Mucosa of rectum (tissue), 2 donors: ENCODE measurements around the gene DENND5A.
"Not testable (repeated sequence)": the region's sequence is repeated elsewhere in the genome, so short reads cannot be mapped to it uniquely, and the experiment has no call there.

Source experiments
- H3K27ac ChIP-seq, 2 donors: one replicate each; pipeline ENCODE4 v1.7.0; 2013; ENCODE audit warnings: inconsistent platforms in 2 of 2, low read depth in 2 of 2, low read length in 2 of 2
- H3K27me3 ChIP-seq, 2 donors: one replicate each; pipeline ENCODE4 v1.7.0; 2013; ENCODE audit warnings: low read length in 2 of 2; ENCODE audit not compliant: control insufficient read depth in 2 of 2, insufficient read depth in 2 of 2
- H3K36me3 ChIP-seq, 2 donors: one replicate each; pipeline ENCODE4 v1.7.0; 2013; ENCODE audit warnings: low read length in 2 of 2; ENCODE audit not compliant: control insufficient read depth in 2 of 2, insufficient read depth in 2 of 2
- H3K4me1 ChIP-seq, 2 donors: one replicate each; pipeline ENCODE4 v1.7.0; 2013; ENCODE audit warnings: low read length in 2 of 2, mild to moderate bottlenecking in 1 of 2; ENCODE audit not compliant: control insufficient read depth in 2 of 2, insufficient read depth in 2 of 2
- H3K4me3 ChIP-seq, 2 donors: one replicate each; pipeline ENCODE4 v1.7.0; 2013; ENCODE audit warnings: low read length in 2 of 2
- H3K9ac ChIP-seq, 2 donors: one replicate each; pipeline ENCODE4 v1.7.0; 2013; ENCODE audit warnings: low read length in 2 of 2, low read depth in 1 of 2, mild to moderate bottlenecking in 1 of 2
- H3K9me3 ChIP-seq, 2 donors: one replicate each; pipeline ENCODE4 v1.7.0; 2013; ENCODE audit warnings: low read length in 2 of 2; ENCODE audit not compliant: control insufficient read depth in 2 of 2
- donor health status: healthy.
- donor health status: Normal muscosa, but diverticular disease.

DENND5A gene

GRCh38 chr11:9214765-9215164, 50.4 kb downstream of the DENND5A start:
- Histone ChIP-seq H3K4me1 (peaks cover 0 to 4% of the 10 kb centered on the region in 2 donors), H3K4me3 (no peak overlapping the region), H3K36me3 (no peaks in the 10 kb centered on the region), H3K27ac (no peak overlapping the region), H3K9me3 (no peaks in the 10 kb centered on the region), H3K27me3 (no peaks in the 10 kb centered on the region), H3K9ac (no peak overlapping the region)

GRCh38 chr11:9211322-9211721, 53.8 kb downstream of the DENND5A start:
- no peaks in the 10 kb centered on the region for H3K9me3 ChIP-seq
- H3K27ac ChIP-seq = no peak overlapping the region
- H3K9ac ChIP-seq = no peak overlapping the region
- no peaks in the 10 kb centered on the region for H3K36me3 ChIP-seq
- H3K4me3 ChIP-seq = no peak overlapping the region
- H3K27me3 ChIP-seq = no peaks in the 10 kb centered on the region
- peaks cover 0 to 4% of the 10 kb centered on the region in 2 donors for H3K4me1 ChIP-seq

GRCh38 chr11:9210922-9211320, 54.2 kb downstream of the DENND5A start:
- H3K4me1 ChIP-seq = peaks cover 0 to 4% of the 10 kb centered on the region in 2 donors
- no peak overlapping the region for H3K27ac ChIP-seq

GRCh38 chr11:9210224-9210921, 54.8 kb downstream of the DENND5A start:
- Histone ChIP-seq H3K4me3 (no peak overlapping the region), H3K9ac (no peak overlapping the region), H3K27me3 (no peaks in the 10 kb centered on the region), H3K36me3 (no peaks in the 10 kb centered on the region), H3K4me1 (peaks cover 0 to 4% of the 10 kb centered on the region in 2 donors), H3K27ac (no peak overlapping the region), H3K9me3 (no peaks in the 10 kb centered on the region)

More at GRCh38 chr11:9210922-9211320, 54.2 kb downstream of the DENND5A start:
- Histone ChIP-seq H3K36me3 (no peaks in the 10 kb centered on the region), H3K9me3 (no peaks in the 10 kb centered on the region), H3K9ac (no peak overlapping the region), H3K4me3 (no peak overlapping the region), H3K27me3 (no peaks in the 10 kb centered on the region)

- not testable (repeated sequence) for H3K27ac ChIP-seq, H3K4me3 ChIP-seq, H3K9me3 ChIP-seq, H3K9ac ChIP-seq, H3K27me3 ChIP-seq, H3K4me1 ChIP-seq, H3K36me3 ChIP-seq
Observed at GRCh38 chr11:9209604-9210003, 55.5 kb downstream of the DENND5A start.

GRCh38 chr11:9208726-9209501, 56.2 kb downstream of the DENND5A start:
- Histone ChIP-seq H3K9me3 (no peaks in the 10 kb centered on the region), H3K36me3 (no peaks in the 10 kb centered on the region), H3K4me1 (peaks cover 0 to 4% of the 10 kb centered on the region in 2 donors), H3K27ac (no peak overlapping the region), H3K4me3 (no peak overlapping the region), H3K27me3 (no peaks in the 10 kb centered on the region), H3K9ac (no peak overlapping the region)

GRCh38 chr11:9207229-9207628, 57.9 kb downstream of the DENND5A start:
- Histone ChIP-seq H3K9me3 (no peaks in the 10 kb centered on the region), H3K9ac (no peak overlapping the region), H3K4me3 (no peak overlapping the region), H3K27me3 (no peaks in the 10 kb centered on the region), H3K27ac (no peak overlapping the region), H3K4me1 (peaks cover 0 to 4% of the 10 kb centered on the region in 2 donors), H3K36me3 (no peaks in the 10 kb centered on the region)

GRCh38 chr11:9206496-9206895, 58.7 kb downstream of the DENND5A start:
- H3K27ac ChIP-seq = no peak overlapping the region
- H3K9ac ChIP-seq = no peak overlapping the region
- H3K9me3 ChIP-seq = no peaks in the 10 kb centered on the region
- peaks cover 0 to 4% of the 10 kb centered on the region in 2 donors for H3K4me1 ChIP-seq
- no peaks in the 10 kb centered on the region for H3K36me3 ChIP-seq
- H3K4me3 ChIP-seq = no peak overlapping the region
- no peaks in the 10 kb centered on the region for H3K27me3 ChIP-seq

- Histone ChIP-seq H3K36me3 (no peaks in the 10 kb centered on the region), H3K9ac (no peak overlapping the region), H3K27ac (no peak overlapping the region), H3K9me3 (no peaks in the 10 kb centered on the region), H3K27me3 (no peaks in the 10 kb centered on the region), H3K4me3 (no peak overlapping the region), H3K4me1 (no peaks in the 10 kb centered on the region)
Observed at GRCh38 chr11:9203691-9204311, 61.3 kb downstream of the DENND5A start.
